AG10803 (cell line): Measurements from ENCODE around the gene NUCB1.

Experiments
- DNase-seq: peaks from one replicate; pipeline ENCODE4 v3.0.0; 2010; ENCODE audit warnings: low read depth
- H3K4me3 ChIP-seq: 2 replicates; pipeline ENCODE4 v1.5.1; 2011; ENCODE audit warnings: mild to moderate bottlenecking, low read length, control low read depth
- CTCF ChIP-seq: conservative IDR thresholded peaks from 2 replicates; pipeline ENCODE4 v1.5.1; 2011; ENCODE audit warnings: mild to moderate bottlenecking, low read length, control low read depth, inconsistent platforms

The NUCB1 gene

DNA sequence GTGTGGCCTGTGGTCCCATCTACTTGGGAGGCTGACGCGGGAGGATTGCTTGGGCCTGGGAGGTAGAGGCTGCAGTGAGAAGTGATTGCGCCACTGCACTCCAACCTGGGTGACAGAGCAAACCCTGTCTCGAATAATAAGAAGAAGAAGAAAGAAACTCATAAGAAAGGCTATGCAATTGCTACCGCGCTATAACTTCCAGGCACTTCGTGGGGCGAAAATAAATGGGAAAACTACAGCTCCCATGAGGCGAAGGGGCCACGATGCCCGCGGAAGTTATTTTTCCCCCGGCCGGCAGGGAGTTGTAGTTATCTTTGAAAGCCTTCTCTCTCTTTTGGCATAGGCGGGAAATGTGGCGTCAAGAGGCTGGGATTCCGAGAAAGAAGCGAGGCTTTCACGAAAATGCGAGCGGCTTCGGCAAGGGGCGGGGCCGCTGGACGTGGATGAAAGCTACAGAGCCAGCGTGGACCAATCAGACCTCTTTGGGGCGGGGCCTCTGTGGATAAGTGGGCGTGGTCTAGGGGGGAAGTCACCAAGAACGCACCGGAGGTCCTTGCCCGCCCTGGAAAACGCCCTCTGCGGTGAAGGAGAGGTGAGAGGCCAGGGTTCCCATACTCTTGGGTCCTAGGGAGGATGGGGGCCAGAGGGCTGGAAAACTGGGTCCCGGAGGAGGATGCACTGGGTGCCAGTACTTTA lies at the start of gene NUCB1:
Gene NUCB1 (plus strand): TSS at position 532 of the 696 bp plus-strand sequence. CDS start 485 bp downstream, outside the sequence.
- TF ChIP-seq CTCF = peak; percentile 38
- DNase-seq = peak; percentile 98
- peak within 1 kb of the TSS; percentile 97 for H3K4me3 ChIP-seq

DNA sequence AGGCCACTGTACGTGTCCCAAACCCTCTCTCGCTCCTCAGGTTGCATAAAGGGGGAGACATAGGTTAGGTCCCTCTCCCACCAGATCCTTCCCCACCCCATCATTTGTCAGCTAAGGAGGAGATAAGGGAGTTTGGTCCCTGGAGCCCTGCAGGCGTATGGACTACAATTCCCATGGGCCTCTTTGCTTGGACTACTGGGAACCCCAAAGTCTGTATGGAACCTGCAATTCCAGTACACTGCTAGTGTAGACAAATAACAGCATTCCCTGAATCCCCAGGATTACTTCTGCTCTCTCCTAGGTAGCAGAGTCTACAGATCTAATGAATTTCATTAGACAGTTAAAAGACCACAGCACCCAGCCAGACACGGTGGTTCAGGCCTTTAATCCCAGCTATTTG lies 47.8 kb upstream of the NUCB1 start:
- DNase-seq = no peak
- TF ChIP-seq CTCF = no peak
- H3K4me3 ChIP-seq = no peak overlapping the region

GRCh38 chr19:48853483-48853882 lies 46.6 kb upstream of the NUCB1 start:
- TF ChIP-seq CTCF = no peak
- DNase-seq = no peak
- no peak overlapping the region for H3K4me3 ChIP-seq

DNA sequence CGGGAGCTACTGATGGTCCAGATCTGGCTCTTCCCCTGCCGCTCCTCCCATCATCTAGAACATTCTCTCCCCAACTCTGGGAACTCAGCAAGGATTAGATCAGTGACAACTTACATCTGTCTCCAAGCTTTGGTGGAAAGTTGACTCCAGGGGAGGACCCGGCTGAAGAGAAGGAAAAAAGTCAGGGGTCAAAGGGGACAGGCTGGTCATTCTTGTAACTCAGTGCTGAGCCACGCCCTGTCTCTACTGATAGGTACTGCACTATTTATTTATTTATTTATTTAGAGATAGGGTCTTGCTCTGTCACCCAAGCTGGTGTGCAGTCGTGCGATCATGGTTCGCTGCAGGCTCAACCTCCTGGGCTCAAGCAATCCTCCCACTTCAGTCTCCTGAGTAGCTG lies 46.0 kb upstream of the NUCB1 start:
- no peak overlapping the region for H3K4me3 ChIP-seq
- no peak for TF ChIP-seq CTCF
- no peak for DNase-seq

GRCh38 chr19:48856921-48857320 lies 43.2 kb upstream of the NUCB1 start:
- DNase-seq = peak; percentile 72
- H3K4me3 ChIP-seq = no peak overlapping the region
- TF ChIP-seq CTCF = no peak

GRCh38 chr19:48858984-48859710 lies 41.0 kb upstream of the NUCB1 start:
- no peak for TF ChIP-seq CTCF
- no peak overlapping the region for H3K4me3 ChIP-seq
- no peak for DNase-seq
